ENCODE results near the gene B3GAT1.

Gene B3GAT1

GRCh38 chr11:134372536-134372935, 39.5 kb downstream of the B3GAT1 start:
- no peak for DNase-seq
- in situ Hi-C loops (cut with HindIII; ENCODE audit: low pct_ligation_motif_present, low sequenced_read_pairs): no loop called here
- TF ChIP-seq CTCF (IDR thresholded peaks at IDR 0.05; ENCODE audit: low read depth, low read length, missing control alignments): no peak
- no peaks in the 10 kb centered on the region for H3K27me3 ChIP-seq (replicated peaks)
- H3K36me3 ChIP-seq (replicated peaks): no peaks in the 10 kb centered on the region
- H3K4me3 ChIP-seq (ENCODE audit: low read depth, low read length): no peak overlapping the region
- no peak overlapping the region for H3K27ac ChIP-seq

GRCh38 chr11:134371436-134372185, 40.4 kb downstream of the B3GAT1 start:
- in situ Hi-C loops (cut with HindIII; ENCODE audit: low pct_ligation_motif_present, low sequenced_read_pairs): no loop called here
- Histone ChIP-seq H3K27me3 (replicated peaks) (no peaks in the 10 kb centered on the region), H3K4me3 (ENCODE audit: low read depth, low read length) (no peak overlapping the region), H3K36me3 (replicated peaks) (no peaks in the 10 kb centered on the region), H3K27ac (no peak overlapping the region)
- no peak for TF ChIP-seq CTCF (IDR thresholded peaks at IDR 0.05; ENCODE audit: low read depth, low read length, missing control alignments)
- no peak for DNase-seq

- in situ Hi-C loops (cut with HindIII; ENCODE audit: low pct_ligation_motif_present, low sequenced_read_pairs): no loop called here
- Histone ChIP-seq H3K27ac (no peak overlapping the region), H3K27me3 (replicated peaks) (no peaks in the 10 kb centered on the region), H3K4me3 (ENCODE audit: low read depth, low read length) (no peak overlapping the region), H3K36me3 (replicated peaks) (no peaks in the 10 kb centered on the region)
- DNase-seq: no peak
- TF ChIP-seq CTCF (IDR thresholded peaks at IDR 0.05; ENCODE audit: low read depth, low read length, missing control alignments): no peak
Observed at GRCh38 chr11:134370526-134371435, 41.3 kb downstream of the B3GAT1 start.

DNA sequence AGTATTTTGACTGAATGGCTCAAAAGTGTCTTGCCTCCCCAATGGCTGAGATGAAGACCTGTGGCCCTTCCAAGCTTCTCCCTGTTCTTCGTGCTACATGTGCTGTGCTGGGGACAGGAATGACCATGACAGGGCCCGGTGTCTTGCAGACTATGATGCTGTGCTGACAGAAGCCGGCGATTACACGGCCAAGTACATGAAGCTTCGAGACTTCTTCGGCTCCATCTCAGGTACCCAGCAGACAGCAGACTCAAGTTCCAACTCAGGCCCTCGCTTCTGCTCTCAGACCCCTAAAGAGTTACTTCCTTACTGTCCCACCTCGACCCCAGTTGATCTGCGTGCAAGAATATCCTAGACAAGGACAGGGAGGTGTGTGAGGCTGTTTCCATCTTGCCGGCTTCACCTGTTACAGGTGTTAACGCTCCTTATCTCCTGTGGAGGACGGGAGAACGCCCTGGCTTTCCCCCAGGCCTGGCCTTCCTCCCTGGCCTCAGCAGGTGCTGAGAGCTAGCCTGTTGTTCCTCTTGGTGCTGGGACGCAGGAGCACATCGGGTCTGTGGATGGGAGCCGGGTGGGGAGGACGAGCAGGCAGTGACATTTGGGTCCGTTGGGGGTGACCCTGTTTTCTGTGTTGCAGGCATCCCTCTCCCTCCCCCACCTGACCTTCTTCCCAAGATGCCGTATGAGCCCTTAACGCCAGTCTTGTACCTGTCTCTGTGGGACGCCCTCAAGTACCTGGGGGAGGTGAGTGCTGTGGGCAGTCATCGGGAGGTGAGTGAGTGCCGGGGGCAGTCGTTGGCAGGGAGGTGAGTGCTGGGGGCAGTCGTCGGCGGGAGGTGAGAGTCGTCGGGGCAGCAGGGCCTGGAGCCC, 42.2 kb downstream of the B3GAT1 start:
- H3K27me3 ChIP-seq (replicated peaks): no peaks in the 10 kb centered on the region
- H3K27ac ChIP-seq: no peak overlapping the region

More for the DNA sequence above, 42.2 kb downstream of the B3GAT1 start:
- no peak for TF ChIP-seq CTCF (IDR thresholded peaks at IDR 0.05; ENCODE audit: low read depth, low read length, missing control alignments)
- H3K4me3 ChIP-seq (ENCODE audit: low read depth, low read length): no peak overlapping the region
- DNase-seq: no peak
- in situ Hi-C loops (cut with HindIII; ENCODE audit: low pct_ligation_motif_present, low sequenced_read_pairs): no loop called here
- no peaks in the 10 kb centered on the region for H3K36me3 ChIP-seq (replicated peaks)
